Kidney (tissue), 14 donors: ENCODE data around the gene USH2A. TPM values are rescaled to one million over a fixed set of nuclear protein-coding genes. Genes with fewer than 3 reads are reported as not detected.

ENCODE experiments used
- DNase-seq, 5 donors: peaks; one replicate each; pipeline ENCODE4 v3.0.0-alpha.2; 2013 to 2020
- FAIRE-seq: peaks from 2 replicates; lab custom pipeline; 2012; peaks lifted over from hg19 to GRCh38; lab: Jason Lieb, UNC
- H3K27ac ChIP-seq, 2 donors: one replicate each; pipeline ENCODE4 v1.7.0; 2013; ENCODE audit warnings: low read depth in 2 of 2, low read length in 2 of 2, inconsistent platforms in 1 of 2
- H3K27me3 ChIP-seq: one replicate; pipeline ENCODE4 v1.7.1; 2013; ENCODE audit warnings: low read length, inconsistent platforms; ENCODE audit not compliant: control insufficient read depth, insufficient read depth
- H3K36me3 ChIP-seq, 3 donors: one replicate each; pipeline versions ENCODE4 v1.7.0 to v1.7.1; 2013; ENCODE audit warnings: low read length in 3 of 3, control low read depth in 1 of 3, inconsistent platforms in 1 of 3; ENCODE audit not compliant: insufficient read depth in 3 of 3, control insufficient read depth in 2 of 3
- H3K4me1 ChIP-seq, 3 donors: one replicate each; pipeline versions ENCODE4 v1.7.0 to v1.7.1; 2013; ENCODE audit warnings: low read length in 3 of 3, inconsistent platforms in 1 of 3, low read depth in 1 of 3; ENCODE audit not compliant: control insufficient read depth in 2 of 3, insufficient read depth in 2 of 3
- H3K4me3 ChIP-seq, 3 donors: one replicate each; pipeline versions ENCODE4 v1.7.0 to v1.8.1; 2013; ENCODE audit warnings: low read length in 3 of 3, control low read depth in 1 of 3, inconsistent platforms in 1 of 3
- H3K9ac ChIP-seq, 3 donors: one replicate each; pipeline versions ENCODE4 v1.7.0 to v1.7.1; 2013; ENCODE audit warnings: low read length in 3 of 3, control low read depth in 1 of 3, inconsistent platforms in 1 of 3
- H3K9me3 ChIP-seq, 3 donors: one replicate each; pipeline versions ENCODE4 v1.7.0 to v1.7.1; 2013; ENCODE audit warnings: low read length in 3 of 3, control low read depth in 1 of 3, inconsistent platforms in 1 of 3; ENCODE audit not compliant: control insufficient read depth in 2 of 3, insufficient read depth in 1 of 3
- intact Hi-C: fragments of 100-400 bp; cut with DNase I; formaldehyde crosslinking; loops from one replicate; pipeline ENCODE4 v1.11.1; 2022
- polyA plus RNA-seq: library from polyadenylated mRNA; stranded (reverse); fragments of 350-450 nt; fragmentation: Illumina TruSeq; extraction: RNeasy Lipid Tissue Mini Kit (QIAGEN cat#74804); gene quantifications from one replicate; pipeline ENCODE4 v1.2.3, GENCODE V29; 2014; ENCODE audit warnings: low read depth, low replicate concordance; ENCODE audit not compliant: insufficient read depth
- total RNA-seq: library from RNA; stranded (reverse); fragmentation: NEBNext Ultra II Directional; extraction: Animal tissue kit (Norgen Biotek cat#: 25700); gene quantifications from one replicate; pipeline ENCODE4 v1.2.1, GENCODE V29; 2021
- TF ChIP-seq, protein P1 (sequence below): IDR thresholded peaks from 3 replicates; pipeline ENCODE4 v1.5.1; 2012; ENCODE audit warnings: mild to moderate bottlenecking, moderate library complexity, borderline replicate concordance; ENCODE audit not compliant: insufficient read depth; ENCODE audit errors: extremely low read depth
- donor health status: control.
- donor health status: control.
- donor health status: control.
- donor health status: control.
- donor health status: control.
- donor health status: DM: yes; HTN: yes; CAD: no.
- donor health status: Normal renal cell carcinoma (clear cell type).

The USH2A gene
- total and polyA plus RNA-seq, 2 donors from 2014 or later, result 0.06 TPM; not detected in 1

DNA sequence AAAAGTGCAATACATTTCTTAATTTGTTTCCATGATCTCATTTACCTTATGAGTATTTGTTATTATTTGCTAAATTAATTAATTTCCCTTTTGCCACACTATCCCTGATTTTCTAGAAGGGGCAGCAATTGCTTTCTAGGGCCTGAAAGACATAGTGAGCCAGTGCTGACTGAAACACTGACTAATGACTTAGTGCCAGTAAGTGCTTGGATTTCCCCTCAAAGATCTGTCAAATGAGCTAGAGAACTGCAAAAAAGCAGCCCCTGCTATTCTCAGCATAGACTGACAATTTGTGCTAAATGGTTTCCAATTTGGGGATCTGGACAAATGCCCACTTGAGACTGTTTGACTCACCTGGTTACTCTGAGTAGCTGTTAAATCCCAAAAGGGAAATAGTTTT is 35.6 kb upstream of the USH2A start:
- intact Hi-C loops, result no loop called here

DNA sequence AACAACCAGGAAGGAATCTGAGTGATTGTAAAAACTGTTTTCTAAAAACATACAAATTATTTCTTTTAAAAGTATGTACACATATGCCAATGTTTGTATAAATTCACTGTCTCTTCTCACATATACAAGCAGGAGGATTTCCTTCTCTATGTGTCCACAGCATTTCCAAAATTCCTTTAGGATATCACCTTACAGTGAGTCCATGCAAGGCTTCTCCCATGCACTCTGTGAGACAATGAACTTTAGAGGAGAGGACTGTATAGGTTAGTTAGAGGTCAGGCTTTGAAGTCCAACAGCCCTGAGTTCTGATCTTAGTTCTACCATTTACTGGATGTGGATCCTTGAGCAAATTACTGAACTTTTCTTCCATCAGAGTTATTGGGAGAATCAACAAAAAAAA is 34.1 kb upstream of the USH2A start:
- Histone ChIP-seq H3K27me3 (no peaks in the 10 kb centered on the region), H3K9me3 (no peaks in the 10 kb centered on the region), H3K4me1 (no peaks in the 10 kb centered on the region), H3K9ac (no peak overlapping the region), H3K27ac (no peak overlapping the region), H3K4me3 (no peak overlapping the region), H3K36me3 (no peaks in the 10 kb centered on the region)
- intact Hi-C loops, result no loop called here
- TF ChIP-seq, protein P1, sequence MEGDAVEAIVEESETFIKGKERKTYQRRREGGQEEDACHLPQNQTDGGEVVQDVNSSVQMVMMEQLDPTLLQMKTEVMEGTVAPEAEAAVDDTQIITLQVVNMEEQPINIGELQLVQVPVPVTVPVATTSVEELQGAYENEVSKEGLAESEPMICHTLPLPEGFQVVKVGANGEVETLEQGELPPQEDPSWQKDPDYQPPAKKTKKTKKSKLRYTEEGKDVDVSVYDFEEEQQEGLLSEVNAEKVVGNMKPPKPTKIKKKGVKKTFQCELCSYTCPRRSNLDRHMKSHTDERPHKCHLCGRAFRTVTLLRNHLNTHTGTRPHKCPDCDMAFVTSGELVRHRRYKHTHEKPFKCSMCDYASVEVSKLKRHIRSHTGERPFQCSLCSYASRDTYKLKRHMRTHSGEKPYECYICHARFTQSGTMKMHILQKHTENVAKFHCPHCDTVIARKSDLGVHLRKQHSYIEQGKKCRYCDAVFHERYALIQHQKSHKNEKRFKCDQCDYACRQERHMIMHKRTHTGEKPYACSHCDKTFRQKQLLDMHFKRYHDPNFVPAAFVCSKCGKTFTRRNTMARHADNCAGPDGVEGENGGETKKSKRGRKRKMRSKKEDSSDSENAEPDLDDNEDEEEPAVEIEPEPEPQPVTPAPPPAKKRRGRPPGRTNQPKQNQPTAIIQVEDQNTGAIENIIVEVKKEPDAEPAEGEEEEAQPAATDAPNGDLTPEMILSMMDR, result no peak
- peak in 2 of 5 donors; percentile 36 to 42 for DNase-seq
- FAIRE-seq, result no peak

More for the DNA sequence above, 35.6 kb upstream of the USH2A start:
- DNase-seq (no peak), FAIRE-seq (no peak)
- no peaks in the 10 kb centered on the region for H3K9me3 ChIP-seq
- H3K27me3 ChIP-seq, result no peaks in the 10 kb centered on the region
- no peaks in the 10 kb centered on the region for H3K36me3 ChIP-seq
- TF ChIP-seq, protein P1, result no peak
- no peak overlapping the region for H3K9ac ChIP-seq
- H3K27ac ChIP-seq, result no peak overlapping the region
- H3K4me1 ChIP-seq, result no peaks in the 10 kb centered on the region
- H3K4me3 ChIP-seq, result no peak overlapping the region

DNA sequence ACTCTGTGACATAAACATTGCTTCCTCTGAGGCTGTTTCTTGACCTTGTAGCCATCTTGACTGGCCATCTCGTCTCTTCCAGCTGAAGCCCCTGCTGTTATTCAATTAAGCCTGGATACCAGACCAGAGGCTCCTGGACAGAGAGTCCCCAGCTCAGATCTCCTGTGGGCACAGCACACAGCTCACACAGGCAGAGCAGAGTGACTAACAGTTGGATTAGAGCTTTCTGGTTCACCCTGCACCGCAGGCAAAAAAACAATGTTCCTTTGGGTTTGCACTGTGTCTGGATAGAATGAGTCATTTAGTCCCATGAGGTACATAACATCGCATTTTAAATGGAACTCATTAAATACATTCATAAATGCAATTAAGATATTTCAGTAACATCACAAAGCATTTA is 33.4 kb upstream of the USH2A start:
- H3K36me3 ChIP-seq, result no peaks in the 10 kb centered on the region
- no peaks in the 10 kb centered on the region for H3K4me1 ChIP-seq
- H3K9me3 ChIP-seq, result no peaks in the 10 kb centered on the region
- H3K9ac ChIP-seq, result no peak overlapping the region
- no peaks in the 10 kb centered on the region for H3K27me3 ChIP-seq
- TF ChIP-seq, protein P1, result no peak
- intact Hi-C loops, result no loop called here
- H3K27ac ChIP-seq, result no peak overlapping the region
- DNase-seq, result no peak
- no peak overlapping the region for H3K4me3 ChIP-seq
- no peak for FAIRE-seq

DNA sequence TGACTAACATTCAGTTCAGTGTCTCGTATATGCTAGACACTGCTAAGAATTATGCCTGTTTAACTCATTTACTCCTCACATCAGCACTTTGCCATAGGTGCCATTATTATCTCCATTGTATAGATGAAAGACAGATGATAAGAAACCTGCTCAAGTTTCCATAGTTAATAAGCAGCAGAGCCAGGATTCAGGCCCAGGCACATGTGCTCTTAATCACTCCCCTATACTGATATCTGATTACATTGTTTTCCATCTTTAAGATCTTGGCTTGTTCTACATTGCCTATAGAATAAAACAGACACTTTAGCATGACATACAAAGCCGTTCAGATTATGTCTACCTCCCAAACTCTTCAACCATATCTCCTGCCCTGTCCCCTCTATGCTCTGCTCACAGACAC is 30.5 kb upstream of the USH2A start:
- H3K4me1 ChIP-seq, result no peaks in the 10 kb centered on the region
- no peak for FAIRE-seq

More for the DNA sequence above, 30.5 kb upstream of the USH2A start:
- intact Hi-C loops, result no loop called here
- Histone ChIP-seq H3K9ac (no peak overlapping the region), H3K36me3 (no peaks in the 10 kb centered on the region), H3K27me3 (no peaks in the 10 kb centered on the region), H3K27ac (no peak overlapping the region), H3K9me3 (no peaks in the 10 kb centered on the region), H3K4me3 (no peak overlapping the region)
- DNase-seq, result no peak
- TF ChIP-seq, protein P1, result no peak
